GM20000 (cell line): ENCODE measurements around the gene FPR1.

ENCODE experiments used
- DNase-seq: peaks from one replicate; pipeline ENCODE4 v3.0.0; 2012; ENCODE audit warnings: low spot score
- TF ChIP-seq, protein P1 (sequence below): IDR thresholded peaks from 2 replicates; pipeline ENCODE4 v1.5.1; 2012; ENCODE audit warnings: mild to moderate bottlenecking, control low read depth; ENCODE audit errors: extremely low read depth, missing control alignments

Gene FPR1

DNA sequence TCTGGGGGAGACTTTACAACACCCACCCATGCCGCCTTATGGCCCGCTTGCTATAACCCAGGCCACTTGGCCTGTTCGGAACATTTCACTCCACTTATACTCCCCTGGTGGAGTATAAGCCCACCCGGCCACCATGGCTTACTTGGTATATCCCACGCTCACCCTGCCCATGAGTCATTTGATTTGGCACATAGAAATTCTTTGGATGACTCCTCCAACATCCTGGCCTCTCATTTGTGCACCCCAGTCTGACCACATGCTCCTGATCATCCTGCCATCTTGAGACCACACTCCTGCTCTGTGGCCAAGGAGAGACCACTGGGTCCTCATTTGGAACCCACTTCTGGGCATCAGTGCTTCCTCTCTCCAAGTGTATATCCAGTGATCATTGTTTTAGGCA lies 53.4 kb downstream of the FPR1 start:
- TF ChIP-seq, protein P1, sequence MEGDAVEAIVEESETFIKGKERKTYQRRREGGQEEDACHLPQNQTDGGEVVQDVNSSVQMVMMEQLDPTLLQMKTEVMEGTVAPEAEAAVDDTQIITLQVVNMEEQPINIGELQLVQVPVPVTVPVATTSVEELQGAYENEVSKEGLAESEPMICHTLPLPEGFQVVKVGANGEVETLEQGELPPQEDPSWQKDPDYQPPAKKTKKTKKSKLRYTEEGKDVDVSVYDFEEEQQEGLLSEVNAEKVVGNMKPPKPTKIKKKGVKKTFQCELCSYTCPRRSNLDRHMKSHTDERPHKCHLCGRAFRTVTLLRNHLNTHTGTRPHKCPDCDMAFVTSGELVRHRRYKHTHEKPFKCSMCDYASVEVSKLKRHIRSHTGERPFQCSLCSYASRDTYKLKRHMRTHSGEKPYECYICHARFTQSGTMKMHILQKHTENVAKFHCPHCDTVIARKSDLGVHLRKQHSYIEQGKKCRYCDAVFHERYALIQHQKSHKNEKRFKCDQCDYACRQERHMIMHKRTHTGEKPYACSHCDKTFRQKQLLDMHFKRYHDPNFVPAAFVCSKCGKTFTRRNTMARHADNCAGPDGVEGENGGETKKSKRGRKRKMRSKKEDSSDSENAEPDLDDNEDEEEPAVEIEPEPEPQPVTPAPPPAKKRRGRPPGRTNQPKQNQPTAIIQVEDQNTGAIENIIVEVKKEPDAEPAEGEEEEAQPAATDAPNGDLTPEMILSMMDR, result no peak
- DNase-seq, result peak; percentile 5

GRCh38 chr19:51697169-51697776 lies 54.4 kb downstream of the FPR1 start:
- peak; percentile 6 for DNase-seq
- TF ChIP-seq, protein P1, result no peak

DNA sequence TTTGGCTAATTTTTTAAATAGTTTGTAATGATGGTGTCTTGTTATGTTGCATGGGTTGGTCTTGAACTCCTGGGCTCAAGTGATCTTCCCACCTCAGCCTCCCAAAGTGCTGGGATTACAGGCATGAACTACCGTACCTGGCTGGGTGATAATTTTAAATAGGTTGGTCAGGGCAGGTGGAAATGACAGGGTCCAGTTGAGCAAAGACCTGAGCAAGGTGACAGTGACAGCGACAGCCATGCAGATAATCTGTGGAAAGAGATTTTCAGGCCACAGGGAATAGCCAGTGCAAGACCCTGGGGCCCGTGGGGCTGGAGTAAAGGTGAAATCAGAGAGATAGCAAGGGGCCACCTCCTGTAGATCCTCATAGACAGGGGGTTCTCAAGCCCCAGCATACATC lies 55.1 kb downstream of the FPR1 start:
- TF ChIP-seq, protein P1, result no peak
- no peak for DNase-seq
